Hematopoietic multipotent progenitor cell treated with erythropoietin and hydrocortisone succinate and interleukin-3 and kit ligand, for 17 days (in vitro differentiated cells): Measurements from ENCODE around the gene GPC6.

Experiments
- DNase-seq: peaks from one replicate; pipeline ENCODE4 v3.0.0-alpha.2; 2015; ENCODE audit warnings: low spot score

The GPC6 gene

GRCh38 chr13:93926425-93926824 is 699.8 kb downstream of the GPC6 start:
- no peak for DNase-seq

DNA sequence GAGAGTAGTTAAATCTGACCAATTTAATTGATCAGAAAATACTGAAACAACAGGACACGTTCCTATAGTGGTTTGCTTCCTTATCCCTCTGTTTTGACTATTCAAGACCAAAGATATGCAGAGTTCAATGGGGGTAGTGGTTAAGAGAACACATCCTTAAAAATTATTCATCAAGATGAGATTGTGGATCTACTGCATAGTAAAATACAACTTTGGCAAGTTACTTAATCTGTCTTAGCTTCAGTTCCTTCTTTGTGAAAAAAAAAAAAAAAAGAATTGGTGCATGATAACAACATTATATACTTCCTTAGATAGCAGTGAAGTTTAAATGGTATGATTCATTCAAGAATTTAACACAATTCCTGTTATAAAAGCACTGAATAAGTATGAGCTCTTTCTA is 700.8 kb downstream of the GPC6 start:
- no peak for DNase-seq

DNA sequence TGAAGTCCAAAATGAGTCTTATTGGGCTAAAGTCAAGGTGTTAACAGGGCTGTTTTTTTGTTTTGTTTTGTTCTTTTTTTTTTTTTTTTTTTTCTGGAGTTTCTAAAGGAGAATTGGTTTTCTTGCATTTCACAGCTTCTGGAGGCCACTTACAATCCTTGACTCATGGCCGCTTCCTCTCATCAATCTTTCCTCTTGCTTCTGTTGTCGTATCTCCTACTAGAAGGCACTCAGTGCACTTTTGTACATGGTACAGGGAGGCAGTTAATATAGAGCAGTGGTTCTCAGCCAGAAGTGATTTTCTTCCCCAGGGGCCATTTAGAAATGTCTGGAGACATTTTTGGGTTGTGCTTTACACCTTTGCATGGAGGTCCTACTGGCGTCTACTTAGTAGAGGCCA is 706.3 kb downstream of the GPC6 start:
- DNase-seq, result no peak

- DNase-seq, result no peak
These were observed 710.3 kb downstream of the GPC6 start for GRCh38 chr13:93936901-93937300.

DNA sequence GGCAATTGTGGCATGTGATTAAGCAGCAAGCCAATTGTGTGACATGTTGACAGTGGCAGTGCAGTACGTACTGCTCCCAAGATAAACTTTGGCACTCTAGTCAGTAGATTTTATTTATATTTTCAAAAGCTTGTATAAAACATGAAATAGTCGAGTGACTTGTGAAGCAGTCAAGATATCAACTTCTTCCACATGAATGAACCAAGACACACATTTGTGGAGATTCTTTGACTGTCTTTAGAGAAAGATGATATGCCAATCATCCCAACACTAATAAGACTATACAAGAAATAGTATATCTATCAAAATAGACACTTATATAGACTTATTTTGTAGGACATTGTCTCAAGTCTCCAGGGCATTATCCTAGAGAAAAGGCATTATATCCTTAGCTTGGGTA is 714.8 kb downstream of the GPC6 start:
- no peak for DNase-seq

DNA sequence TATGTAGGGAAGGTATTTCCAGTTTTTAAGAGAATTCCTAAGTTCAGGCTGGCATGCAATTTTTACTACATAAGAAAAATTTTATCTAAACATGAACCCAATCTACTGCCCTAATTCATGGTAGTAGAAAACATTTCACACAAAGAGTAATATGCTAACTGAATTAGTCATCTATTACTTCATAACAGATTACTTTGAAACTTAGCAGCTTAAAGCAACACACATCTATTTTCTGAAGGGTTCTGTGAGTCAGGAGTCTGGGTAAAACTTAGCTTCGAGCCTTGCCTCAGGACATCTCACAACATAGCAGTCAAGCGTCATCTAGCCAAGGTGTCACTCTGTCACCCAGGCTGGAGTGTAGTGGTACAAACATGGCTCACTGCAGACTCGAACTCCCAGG is 715.4 kb downstream of the GPC6 start:
- no peak for DNase-seq

DNA sequence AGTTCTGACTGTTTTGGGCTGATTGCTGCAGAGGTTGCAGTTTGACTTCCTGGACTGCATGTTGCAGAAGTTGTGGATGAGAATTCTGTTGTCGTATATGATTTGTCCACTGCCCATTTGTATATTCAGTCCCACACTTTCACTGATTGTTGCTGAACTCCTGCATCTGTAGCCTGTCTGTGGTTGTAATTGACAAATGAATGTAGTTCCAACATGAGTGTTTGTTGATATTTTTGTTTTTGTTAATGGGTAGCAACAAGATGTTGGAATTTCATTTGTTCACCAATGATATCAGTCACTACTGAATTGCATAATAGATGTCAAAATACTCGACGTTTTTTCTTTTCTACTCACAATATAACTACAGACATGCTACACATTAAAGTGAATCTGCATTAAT is 719.0 kb downstream of the GPC6 start:
- DNase-seq, result no peak

DNA sequence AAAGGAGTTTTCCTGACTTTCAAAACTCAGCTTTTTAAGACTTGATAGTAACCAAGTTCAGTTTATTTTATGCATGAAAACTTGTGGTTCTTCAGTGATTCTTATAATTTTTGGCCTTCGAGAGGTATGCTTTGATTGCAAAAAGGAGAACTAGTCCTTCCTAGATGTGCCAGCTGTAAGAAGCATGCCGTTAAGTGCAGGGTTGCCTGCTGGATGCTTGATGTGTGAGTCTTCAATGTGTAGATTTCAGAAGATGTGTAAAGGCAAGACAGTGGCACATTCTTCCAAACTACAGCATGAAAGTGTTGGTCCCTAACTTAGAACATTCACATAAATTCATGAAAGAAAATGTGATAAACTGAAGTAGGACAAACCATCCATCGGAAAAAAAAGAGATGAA is 720.4 kb downstream of the GPC6 start:
- no peak for DNase-seq

DNA sequence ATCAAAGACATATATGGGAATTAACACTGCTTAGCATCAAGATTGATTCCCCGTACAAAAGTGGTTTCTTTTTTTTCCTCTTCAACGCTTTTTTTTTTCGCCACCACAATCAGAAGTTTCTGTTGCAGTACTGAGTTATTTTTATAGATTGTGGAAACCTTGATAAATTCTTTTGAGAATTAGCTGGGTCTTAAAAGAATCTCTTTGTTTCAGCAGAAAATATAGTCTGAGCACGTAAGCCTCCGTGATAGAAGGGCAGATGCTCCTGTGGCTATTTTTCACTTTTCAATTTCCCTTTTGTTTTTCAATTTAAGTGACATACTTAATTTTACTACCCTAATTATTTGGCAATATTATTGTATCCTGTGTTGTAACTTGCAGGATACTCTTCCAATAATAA is 721.0 kb downstream of the GPC6 start:
- no peak for DNase-seq

DNA sequence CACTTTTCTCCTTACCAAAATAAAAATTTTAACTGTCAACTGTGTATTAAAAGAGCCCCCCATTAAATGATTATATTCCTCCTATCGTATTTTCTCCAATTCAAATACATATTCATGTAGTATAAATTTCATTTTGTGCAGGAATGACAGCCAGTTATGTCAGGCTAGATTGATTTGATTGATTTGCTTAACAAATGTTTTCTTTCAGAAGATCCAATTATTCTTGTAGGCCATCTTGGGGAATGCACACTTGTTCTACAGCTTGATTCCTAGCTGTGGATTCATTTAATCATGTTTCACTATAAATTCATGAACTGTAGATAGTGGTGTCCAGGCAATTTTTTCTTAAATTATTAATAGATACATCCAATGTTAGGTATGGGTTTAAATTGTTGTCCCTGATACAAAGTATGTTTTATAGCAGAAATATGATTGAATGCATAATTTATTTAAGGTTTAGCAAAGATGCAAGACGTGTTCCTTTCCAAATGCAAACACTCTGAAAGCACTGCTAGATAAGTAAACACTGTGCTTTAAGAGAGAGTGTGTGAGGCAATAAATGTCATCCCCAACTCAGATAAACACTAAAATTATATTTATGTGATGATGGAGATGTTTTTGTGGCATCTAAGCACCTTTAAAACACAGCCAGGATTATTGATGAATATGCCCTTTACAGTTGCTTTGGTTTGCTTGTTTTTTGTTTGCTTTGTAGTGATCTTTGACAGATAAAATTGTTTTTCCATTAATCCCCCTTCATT is 721.7 kb downstream of the GPC6 start:
- DNase-seq, result no peak

DNA sequence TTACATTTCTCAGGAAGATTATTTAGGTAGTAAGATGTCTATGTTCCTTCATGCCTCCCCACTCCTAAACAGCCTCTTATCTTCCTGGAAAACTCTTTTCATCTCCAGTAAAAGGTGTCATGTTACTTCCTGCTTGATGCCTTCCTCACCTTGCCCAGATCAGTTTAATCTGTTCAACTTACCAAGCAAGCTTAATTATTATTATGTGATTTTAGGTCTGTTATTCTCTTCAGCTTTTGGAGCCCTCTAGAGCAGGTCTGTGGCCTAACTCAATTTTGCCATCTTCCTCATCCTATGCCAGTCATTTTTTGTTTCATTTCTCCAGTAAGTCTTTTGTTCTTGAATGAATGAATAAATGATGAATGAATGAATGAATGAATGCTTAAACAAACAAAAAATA is 724.5 kb downstream of the GPC6 start:
- no peak for DNase-seq

- DNase-seq, result no peak
These were observed 725.3 kb downstream of the GPC6 start for GRCh38 chr13:93951951-93952350.

GRCh38 chr13:93953841-93954240 is 727.2 kb downstream of the GPC6 start:
- no peak for DNase-seq

DNA sequence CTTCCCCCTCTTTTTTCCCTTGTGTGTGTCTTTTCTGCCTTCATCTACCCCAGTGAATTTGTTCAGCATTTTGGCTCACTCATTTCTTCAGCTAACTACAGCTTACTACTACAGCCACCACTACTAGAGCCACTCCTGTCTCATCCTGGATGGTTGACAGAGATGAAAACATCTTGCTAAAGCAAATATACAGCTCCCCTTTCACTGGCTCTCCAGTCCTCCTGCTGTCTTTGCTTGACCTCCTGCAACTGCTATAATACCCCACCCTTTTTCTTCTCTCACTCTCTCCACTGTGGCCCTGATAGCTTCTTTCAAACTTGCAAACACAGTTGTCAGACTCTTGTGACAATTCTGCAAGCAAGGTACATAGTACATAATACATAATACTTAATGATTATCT is 729.3 kb downstream of the GPC6 start:
- DNase-seq, result no peak

GRCh38 chr13:93956426-93956825 is 729.8 kb downstream of the GPC6 start:
- no peak for DNase-seq

GRCh38 chr13:93957371-93957770 is 730.8 kb downstream of the GPC6 start:
- DNase-seq, result no peak

DNA sequence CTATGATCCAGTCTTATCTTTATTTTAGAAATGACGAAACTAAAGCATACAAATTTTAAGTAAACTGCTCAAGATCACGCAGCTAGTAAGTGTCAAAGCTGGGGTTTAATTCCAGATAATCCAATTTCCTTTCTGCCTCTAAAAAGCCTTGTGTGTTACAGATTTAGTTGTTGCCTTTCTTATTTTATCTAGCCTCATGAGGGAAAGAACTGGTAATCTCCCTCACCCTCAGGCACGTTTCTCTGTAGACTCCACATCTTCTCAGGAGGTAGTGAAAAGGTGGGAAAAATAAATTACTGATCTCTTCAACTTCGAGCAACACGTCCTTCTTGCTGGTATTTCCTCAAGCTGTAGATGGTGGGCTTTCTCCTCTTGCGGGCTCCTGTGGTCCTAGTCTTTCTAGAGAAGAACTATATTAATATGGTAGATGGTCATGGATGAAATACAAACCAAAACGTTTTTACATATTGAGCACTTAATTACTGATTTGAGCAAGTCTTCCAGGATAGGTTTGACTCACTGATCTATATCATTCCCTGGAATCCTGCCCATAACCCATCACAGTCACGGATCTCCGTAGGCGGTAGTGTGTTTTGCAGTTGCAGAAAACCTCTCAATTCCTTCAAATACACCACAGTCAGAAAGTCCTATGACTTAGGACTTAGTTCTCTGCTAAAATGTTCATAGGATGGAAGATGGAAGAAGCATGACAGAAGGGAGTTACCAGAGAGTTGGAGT is 733.4 kb downstream of the GPC6 start:
- no peak for DNase-seq

DNA sequence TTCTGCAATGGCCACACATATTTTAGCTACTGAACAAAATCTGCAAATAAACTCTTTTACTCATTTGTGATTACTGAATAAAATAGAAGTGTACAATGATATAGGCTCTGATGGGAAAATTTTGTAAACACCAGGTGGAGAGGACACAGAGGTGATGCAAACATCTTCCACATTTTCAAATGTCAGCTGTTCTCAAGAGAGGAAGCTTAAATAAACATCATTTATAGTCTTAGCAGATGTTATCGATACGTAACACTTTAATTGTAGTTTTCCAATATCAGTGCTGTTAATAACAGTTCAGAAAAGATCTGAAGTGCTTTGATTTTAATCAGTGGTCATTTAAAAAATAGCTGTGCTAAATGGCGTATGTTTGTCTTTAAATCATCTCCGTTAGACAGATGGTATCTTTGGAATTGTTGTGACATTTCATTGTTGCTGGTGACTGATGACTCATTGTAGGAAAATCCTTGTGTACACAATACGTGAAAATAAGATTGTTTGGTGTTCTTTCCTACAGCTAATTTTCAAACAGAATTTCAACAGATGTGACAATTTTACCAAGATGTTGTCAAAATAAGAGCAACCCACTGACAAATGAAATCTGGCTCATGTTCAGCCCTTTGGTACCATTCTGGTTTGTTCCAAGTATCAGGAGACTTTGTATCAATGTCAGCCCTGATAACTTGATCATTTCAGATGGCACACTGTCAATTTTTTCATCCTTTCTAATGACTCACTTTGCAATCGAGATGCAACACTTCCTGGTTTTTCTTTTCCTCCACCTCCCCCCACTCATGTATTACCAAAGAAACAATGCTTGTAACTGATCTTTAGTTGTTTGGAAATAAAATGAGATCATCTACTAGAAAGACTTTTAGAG is 736.9 kb downstream of the GPC6 start:
- no peak for DNase-seq

- no peak for DNase-seq
These were observed 737.5 kb downstream of the GPC6 start for GRCh38 chr13:93964146-93964512.

GRCh38 chr13:93965587-93965986 is 739.0 kb downstream of the GPC6 start:
- no peak for DNase-seq

DNA sequence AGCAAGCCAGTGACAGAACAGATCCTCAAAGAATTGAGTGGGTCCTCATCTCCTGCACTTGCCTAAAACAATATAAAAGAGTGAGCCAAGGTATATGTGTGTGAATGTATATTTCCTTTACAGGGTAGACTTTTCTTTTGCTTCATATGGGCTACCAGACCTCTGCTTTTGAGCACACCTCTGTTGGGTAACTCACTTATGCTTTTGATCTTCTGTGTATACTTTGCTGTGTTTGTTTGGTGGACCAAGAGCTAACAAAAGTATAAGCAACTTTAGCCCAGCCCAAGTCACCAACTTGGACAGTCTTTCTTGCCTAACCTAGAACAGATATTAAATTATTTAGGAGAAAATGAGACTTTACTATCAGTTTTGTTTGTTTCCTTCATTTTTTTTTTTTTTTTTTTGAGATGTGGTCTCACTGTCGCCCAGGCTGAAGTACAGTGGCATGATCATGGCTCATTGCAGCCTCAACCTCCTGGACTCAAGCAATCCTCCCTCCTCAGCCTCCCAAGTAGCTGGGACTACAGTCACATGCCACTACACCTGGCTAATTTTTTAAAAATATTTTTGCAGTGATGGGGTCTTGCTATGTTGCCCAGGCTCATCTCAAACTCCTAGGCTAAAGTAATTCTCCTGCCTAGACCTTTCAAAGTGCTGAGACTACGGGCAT is 739.8 kb downstream of the GPC6 start:
- DNase-seq, result no peak

GRCh38 chr13:93967286-93967685 is 740.7 kb downstream of the GPC6 start:
- no peak for DNase-seq
